Mononuclear cell (primary cell): Measurements from ENCODE around the gene MAD1L1. TPM values are rescaled to one million over a fixed set of nuclear protein-coding genes. Genes with fewer than 3 reads are reported as not detected.

ENCODE experiments used
- H3K27me3 ChIP-seq: 2 replicates; pipeline ENCODE4 v1.6.0; 2011; ENCODE audit warnings: low read length, control low read depth; ENCODE audit not compliant: insufficient read depth
- H3K4me1 ChIP-seq: 2 replicates; pipeline ENCODE4 v1.5.1; 2011; ENCODE audit warnings: mild to moderate bottlenecking, low read length, control low read depth; ENCODE audit not compliant: insufficient read depth
- H3K4me3 ChIP-seq: 2 replicates; pipeline ENCODE4 v1.5.1; 2011; ENCODE audit warnings: mild to moderate bottlenecking, low read length, moderate library complexity
- H3K9me3 ChIP-seq: 2 replicates; pipeline ENCODE4 v1.5.1; 2011; ENCODE audit warnings: low read depth, mild to moderate bottlenecking, control low read depth, low read length
- total RNA-seq: library from RNA; depleted of rRNA; stranded (reverse); fragments of >200 nt; gene quantifications from one replicate; pipeline ENCODE4 v1.2.3, GENCODE V29; 2012

The MAD1L1 gene
- total RNA-seq, 1 donor = 74.2 TPM

DNA sequence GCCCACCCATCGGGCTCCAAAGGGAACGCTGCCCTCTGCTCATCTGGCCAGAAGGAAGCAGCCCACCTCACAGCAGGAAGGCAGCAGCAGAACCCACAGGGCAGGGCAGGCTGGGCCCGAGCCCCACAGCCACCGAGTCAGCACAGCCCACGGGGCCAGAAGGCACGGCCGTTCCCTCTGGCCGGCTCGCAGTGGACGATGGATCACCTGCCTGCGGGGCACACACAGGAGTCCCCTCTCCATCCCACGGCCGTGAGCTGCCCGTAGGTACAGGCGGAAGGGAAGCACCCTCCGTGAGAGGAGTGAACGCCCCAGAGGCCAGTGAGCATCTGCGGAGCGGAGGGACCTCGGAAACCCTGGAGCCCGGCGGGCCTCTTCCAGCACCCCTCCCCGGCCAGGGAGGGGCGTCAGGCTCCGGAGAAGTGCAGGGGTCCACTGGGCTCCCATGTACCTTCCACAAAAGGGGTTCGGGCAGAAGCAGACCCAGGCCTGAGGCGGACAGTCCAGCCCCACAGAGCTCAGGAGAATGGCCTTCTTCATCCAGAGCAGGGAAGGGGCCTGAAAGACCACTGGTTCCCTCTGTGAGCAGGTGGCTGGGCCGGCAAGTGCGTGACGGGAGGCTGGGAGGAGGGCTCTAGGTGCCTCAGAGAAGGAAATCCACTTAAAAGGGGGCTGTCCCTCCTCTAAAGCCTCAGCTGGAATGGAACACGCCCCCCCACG is 20.9 kb upstream of the MAD1L1 start:
- Histone ChIP-seq H3K4me3 (no peak overlapping the region), H3K9me3 (no peaks in the 10 kb centered on the region), H3K4me1 (peaks cover 13% of the 10 kb centered on the region), H3K27me3 (no peaks in the 10 kb centered on the region)

DNA sequence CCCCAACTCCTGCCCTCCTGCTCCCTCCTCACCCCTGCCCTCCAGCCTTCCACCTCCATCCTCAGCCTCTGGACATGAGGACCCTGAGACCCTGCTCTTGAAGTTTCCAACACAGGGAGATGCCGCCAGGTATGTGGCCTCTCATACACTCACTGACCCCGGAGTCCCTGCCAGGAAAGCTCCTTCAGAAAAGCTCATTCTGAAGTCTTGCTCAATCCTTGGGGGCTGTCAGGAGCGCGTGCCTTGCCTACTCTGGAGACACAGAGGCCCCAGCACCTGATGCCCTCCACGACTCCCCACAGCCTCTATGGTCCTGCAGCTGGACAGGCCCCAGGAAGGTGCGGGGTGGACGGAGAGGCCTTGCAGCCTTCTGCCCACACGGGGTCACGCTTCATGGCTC is 20.3 kb upstream of the MAD1L1 start:
- Histone ChIP-seq H3K4me1 (peaks cover 16% of the 10 kb centered on the region), H3K4me3 (no peak overlapping the region), H3K9me3 (no peaks in the 10 kb centered on the region), H3K27me3 (no peaks in the 10 kb centered on the region)

DNA sequence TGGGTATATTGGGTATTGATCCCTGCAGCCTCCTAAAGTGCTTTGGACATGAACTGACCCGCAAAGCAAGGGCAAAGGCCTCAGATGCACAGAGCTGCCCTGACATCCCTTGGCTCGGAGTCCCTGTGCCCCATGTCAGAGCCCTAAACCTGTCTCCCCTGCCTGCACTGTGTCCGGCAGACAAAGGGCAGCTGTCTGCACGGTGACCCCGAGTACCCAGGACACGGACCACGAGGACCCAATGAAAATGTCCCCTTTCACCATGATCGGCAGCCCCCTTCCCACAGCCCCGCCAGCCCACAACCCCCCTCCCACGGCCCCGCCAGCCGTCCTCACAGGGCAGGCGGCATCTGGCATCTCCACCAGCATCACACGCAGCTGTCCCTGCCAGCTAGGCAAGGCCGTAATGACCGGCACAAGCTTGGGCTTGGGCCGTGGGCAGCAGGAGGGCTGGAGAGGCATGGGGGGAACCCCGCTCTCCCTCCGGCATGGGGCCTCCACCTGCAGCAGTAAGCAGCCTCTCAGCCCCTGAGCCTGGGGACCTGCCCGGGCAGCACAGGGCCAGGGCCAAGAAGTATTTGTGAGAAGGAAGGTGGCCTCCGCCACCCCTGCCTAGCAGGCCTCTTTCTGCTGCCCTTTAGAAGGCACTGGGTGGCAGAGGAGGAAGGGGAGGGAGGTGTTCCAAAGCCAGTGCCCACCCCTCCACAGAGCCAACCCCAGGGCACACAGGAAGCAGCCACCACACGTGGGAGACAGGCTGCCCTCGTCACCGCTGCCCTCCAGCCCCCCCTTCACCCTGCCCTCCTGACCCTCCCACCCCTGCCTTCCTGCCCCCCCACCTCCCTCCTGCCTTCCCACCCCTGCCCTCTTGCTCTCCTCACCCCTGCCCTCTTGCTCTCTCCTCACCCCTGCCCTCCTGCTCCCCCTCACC is 19.4 kb upstream of the MAD1L1 start:
- H3K4me3 ChIP-seq = no peak overlapping the region
- no peaks in the 10 kb centered on the region for H3K9me3 ChIP-seq
- peaks cover 16% of the 10 kb centered on the region for H3K4me1 ChIP-seq
- H3K27me3 ChIP-seq = no peaks in the 10 kb centered on the region

DNA sequence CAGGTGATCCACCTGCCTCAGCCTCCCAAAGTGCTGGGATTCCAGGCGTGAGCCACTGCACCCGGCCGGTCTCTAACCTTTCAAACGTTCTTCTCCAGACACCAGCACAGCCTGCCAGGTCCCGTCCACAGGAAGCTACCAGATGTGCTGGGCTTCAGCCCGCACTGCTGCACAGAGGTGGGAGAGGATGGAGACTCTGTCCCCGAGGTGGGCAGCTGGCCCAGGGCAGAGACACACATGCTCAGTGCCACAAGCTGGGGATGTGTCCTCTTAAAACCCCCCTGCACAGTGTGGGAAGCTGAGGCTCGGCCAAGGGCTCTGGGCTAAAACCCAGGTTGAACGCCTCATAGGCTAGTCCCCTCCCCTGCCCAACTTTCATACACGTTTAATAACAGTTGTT is 18.6 kb upstream of the MAD1L1 start:
- peaks cover 23% of the 10 kb centered on the region for H3K4me1 ChIP-seq
- no peak overlapping the region for H3K4me3 ChIP-seq
- H3K9me3 ChIP-seq = no peaks in the 10 kb centered on the region
- H3K27me3 ChIP-seq = no peaks in the 10 kb centered on the region

DNA sequence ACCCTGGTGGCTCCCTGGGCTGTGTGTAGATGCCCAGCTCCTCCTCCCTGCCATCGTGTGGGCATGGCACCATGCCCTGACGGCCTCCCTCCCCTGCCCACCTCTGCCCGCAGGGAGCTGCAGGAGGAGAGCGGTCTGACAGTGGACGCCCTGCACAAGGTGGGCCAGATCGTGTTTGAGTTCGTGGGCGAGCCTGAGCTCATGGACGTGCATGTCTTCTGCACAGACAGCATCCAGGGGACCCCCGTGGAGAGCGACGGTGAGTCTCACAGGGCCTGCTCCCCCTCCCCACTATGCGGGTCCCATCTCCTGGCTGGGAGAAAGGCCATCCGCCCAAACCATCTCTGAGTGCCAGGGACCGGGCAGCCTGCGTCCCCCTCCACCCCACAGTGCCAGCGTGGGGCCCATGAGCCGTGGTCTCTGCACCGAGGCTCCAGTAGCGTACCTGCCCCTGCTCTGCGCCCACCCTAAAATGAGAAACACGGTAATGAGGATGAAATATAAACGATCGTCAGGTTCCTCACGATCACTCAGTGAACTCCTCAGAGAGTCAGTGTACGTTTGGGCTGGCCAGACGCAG is 17.1 kb upstream of the MAD1L1 start:
- peaks cover 34% of the 10 kb centered on the region for H3K4me1 ChIP-seq
- no peaks in the 10 kb centered on the region for H3K27me3 ChIP-seq
- H3K4me3 ChIP-seq = no peak overlapping the region
- H3K9me3 ChIP-seq = no peaks in the 10 kb centered on the region

DNA sequence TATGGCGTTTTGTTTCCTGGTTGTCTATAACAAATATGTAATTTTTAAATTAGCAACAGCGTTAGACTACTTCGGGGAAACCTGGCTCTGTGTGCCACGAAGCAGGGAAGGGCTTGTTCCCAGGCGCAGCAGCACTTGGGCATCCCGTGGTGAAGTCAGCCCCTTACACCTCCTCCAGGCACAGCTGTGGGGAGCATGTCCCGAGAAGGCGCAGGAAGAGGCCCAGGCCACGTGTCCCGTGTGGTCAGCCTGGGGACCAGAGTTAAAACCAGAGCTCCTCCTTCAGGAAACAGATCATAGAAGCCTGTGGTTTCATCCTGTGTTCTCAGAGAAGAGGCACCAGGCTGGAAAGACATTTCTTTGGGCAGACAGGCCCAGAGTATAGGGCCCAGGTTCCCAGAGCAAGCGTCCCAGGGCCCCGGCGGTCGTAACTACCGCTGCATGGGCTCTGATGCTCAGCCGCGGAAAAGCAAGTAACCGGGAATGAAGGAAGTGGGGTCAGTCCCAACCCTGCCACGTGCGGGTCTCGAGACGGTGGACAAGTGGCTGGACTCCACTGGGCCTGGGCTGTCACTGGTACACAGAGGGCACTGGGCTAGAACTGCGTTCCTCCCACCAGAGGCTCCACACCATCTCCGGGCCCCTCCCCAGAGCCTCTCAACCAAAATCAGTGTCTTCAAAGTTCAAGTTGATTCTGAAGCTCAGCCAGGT is 16.4 kb upstream of the MAD1L1 start:
- no peaks in the 10 kb centered on the region for H3K9me3 ChIP-seq
- peaks cover 41% of the 10 kb centered on the region for H3K4me1 ChIP-seq
- H3K4me3 ChIP-seq = no peak overlapping the region
- no peaks in the 10 kb centered on the region for H3K27me3 ChIP-seq

DNA sequence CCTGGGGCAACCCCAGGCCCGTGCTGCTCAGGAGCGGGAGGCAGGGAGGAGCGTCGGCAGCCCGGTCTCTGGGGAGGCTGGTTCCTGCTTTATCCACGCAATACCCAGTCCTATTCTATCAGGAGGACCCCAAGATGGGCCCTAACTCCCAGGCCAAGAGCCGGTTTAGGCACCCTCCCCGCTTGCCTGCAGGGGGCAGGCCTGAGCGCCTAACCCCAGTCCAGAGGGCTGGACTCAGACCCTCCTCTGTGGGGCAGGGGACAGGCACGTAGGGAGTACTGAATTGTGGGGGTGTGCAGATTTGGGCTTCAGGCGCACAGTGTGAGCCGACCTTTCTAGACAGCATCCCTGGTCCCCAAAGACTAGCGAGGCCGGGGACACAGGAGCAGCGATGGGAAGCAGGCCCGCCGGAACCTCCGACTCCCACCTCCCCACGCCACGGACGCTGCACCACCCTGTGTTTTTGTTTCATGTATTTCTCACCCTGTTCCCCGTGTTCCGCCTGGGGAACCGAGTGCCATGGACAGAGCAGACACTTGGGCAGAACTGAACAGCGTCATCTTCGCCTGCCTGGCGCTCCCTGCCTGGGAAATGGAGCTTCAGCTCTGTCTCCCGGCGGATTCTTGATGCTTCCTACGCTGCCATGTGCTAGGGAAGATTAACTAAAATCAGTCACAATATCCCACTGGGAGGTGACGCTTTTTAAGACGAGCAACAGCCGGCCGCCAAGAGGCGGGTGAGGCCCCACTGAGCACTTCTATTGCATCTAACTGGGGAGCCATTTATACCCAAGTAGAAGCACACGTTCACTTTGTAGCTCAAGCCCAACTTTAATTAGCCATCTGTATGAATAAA is 14.6 kb upstream of the MAD1L1 start:
- no peaks in the 10 kb centered on the region for H3K27me3 ChIP-seq
- no peaks in the 10 kb centered on the region for H3K9me3 ChIP-seq
- H3K4me3 ChIP-seq = no peak overlapping the region
- peaks cover 58% of the 10 kb centered on the region for H3K4me1 ChIP-seq

DNA sequence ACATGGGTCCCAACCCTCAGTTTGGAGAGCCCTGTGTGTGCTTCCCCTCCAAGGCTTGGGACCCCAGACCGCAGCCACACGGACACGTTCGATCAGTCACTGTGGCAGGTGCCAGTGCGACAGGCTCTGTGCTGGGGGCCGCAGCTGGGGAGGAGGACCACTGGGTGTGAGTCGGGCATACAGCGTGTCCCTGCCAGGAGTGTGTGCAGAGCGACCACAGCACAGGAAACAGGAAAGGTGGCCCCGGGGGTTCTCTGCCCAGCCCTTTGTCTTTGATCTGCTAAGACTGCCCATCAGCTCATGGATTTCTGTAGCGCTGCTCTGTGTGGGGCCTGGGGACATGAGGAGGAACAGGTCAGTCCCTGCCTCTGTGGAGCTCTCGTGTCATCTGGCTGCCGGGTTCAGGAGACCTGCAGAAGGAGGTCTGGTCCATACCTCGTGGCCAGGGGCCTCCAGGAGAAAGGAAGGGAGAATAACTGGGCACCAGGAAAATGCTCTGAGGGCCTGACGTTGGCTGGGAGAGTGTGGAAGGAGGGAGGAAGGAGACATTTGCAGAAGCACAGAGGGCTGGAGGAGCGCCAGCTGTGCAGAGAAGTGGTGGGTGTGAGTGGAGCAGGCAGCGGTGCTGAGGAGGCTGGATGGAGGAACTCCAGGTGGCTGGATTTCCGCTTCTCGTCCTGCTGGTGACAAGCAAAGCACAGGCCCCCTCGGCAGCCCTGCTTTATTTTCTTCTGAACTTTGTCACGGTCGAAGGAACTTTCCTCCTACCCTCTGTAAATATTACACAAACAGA is 13.3 kb upstream of the MAD1L1 start:
- peaks cover 66% of the 10 kb centered on the region for H3K4me1 ChIP-seq
- H3K4me3 ChIP-seq = no peak overlapping the region
- H3K9me3 ChIP-seq = no peaks in the 10 kb centered on the region
- no peaks in the 10 kb centered on the region for H3K27me3 ChIP-seq

DNA sequence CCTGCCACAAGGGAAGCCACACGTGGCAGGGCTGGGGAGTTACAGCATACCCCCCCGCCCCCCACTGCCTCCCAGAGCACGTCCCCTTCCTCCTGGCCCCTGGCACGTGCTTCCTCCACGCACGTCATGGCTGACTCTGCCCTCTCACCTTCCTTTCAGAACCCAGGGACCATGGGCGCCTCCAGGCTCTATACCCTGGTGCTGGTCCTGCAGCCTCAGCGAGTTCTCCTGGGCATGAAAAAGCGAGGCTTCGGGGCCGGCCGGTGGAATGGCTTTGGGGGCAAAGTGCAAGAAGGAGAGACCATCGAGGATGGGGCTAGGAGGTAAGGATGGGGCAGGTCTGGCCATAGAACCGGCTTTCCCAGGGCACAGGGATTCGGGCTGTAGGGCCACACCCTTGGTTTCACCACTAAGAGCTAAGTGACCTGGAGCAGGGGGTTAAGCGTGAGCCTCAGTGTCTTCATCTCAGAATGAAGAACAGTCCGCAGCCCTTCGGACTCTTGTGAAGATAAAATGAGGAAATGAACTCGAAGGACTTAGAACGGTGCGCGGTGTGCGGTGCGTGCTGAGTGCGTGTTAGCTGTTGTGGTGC is 11.8 kb upstream of the MAD1L1 start:
- H3K4me3 ChIP-seq = no peak overlapping the region
- H3K4me1 ChIP-seq = peaks cover 70% of the 10 kb centered on the region
- H3K9me3 ChIP-seq = no peaks in the 10 kb centered on the region
- H3K27me3 ChIP-seq = no peaks in the 10 kb centered on the region

DNA sequence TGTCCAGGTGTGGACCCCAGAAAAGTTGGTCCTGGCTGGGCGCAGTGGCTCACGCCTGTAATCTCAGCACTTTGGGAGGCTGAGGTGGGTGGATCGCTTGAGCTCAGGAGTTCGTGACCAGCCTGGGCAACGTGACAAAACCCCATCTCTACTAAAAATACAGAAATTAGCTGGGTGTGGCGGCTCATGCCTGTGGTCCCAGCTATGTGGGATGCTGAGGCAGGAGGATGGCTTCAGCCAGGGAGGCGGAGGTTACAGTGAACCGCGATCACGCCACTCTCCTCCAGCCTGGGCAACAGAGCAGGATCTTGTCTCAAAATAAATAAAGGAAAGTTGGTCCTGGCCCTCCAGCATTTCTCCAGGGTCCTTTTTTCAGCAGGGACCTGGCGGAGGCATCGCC is 10.7 kb upstream of the MAD1L1 start:
- no peaks in the 10 kb centered on the region for H3K27me3 ChIP-seq
- H3K4me1 ChIP-seq = peaks cover 62% of the 10 kb centered on the region
- no peak overlapping the region for H3K4me3 ChIP-seq
- no peaks in the 10 kb centered on the region for H3K9me3 ChIP-seq

DNA sequence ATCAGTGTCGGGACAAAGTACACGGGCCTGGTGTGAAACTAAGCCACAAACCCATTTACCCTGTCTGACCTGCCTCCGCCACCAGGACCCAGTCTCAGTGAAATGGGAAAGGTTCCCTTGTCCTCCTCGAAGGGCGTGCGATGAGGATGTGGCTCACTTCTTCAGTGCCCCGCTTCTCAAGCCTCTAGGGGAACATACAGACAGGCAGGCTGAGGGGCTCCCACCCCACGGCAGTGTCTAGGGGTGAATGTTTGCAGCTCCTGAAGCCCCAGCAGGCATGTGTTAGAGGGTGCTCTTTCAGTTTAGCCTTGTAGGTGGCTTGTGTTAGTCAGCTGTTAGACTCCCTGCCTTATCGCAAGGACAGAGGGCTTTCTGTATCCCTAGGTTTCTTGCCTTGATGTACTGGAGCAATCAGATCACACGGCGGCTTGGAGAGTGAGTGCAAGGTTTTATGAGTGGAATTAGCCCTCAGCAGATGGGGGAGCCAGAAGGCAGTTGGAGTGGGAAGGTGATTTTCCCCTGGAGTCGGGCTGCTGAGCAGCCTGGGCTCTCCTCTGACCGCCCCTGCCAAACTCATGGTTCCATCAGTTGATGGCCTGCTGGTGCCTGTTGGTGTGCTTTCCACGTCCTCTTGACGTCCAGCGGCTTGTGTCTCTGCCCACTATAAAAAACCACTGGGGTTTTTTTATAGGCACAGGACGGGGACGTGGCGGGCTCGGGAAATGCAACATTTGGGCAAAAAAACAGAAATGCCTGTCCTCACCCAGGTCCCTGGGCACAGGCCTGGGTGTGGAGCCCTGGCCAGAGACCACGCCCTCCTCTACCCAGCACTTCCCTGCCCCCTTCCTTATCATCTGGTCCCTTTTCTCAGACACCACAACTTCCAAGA is 10.0 kb upstream of the MAD1L1 start:
- no peaks in the 10 kb centered on the region for H3K9me3 ChIP-seq
- peak overlapping the region; percentile 82 for H3K4me3 ChIP-seq
- no peaks in the 10 kb centered on the region for H3K27me3 ChIP-seq
- peaks cover 68% of the 10 kb centered on the region for H3K4me1 ChIP-seq

DNA sequence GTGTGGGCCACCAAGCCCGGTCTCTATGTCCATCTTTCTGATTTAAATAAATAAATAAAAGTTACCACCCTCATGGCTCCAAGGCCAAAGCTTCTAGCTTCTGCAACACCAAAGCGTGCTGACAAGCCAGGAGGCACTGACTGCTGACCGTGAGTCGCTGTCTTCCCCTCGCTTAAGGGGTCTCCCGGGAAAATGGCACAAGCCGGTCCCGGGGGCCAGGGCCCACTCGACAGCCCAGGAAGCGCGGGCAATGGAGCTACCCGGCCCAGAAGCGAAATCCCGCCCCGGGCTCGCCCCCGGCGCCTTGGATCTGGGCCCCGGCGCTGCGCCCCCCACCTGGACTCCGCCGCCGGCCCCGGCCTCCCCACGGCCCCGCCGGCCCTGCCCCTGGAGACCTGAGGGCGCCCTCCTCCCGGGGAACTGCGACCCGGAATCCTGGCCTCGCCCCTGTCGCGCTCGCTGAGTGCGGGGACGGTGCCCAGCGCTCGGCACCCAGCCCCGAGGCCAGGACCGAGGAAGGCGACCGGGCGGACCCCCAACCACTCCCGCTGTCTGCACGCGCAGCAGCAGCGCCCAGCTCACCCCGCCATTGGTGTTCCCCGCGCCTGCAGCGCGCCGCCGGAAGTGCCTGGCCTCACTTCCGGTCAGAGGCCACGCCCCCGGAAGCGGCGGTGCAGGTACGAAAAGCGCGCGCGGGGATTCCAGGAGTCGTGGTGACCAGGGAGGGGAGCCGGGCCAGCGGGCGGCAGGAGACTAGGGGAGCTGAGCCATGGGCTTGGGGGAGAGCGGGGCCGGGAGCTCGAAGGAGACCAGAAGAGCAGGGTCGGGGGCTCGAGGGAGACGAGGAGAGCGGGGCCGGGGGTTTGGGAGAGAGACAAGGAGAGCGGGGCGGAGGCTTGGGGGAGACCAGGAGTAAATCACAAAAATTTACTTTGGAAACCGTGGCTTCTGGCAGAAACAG is 9.1 kb upstream of the MAD1L1 start, which contains the start of the genes MRM2 and NUDT1:
MRM2 (minus strand) TSS at position 626 of the 961 bp plus-strand sequence; CDS start at position 590, 36 bp downstream.
NUDT1 (plus strand) TSS at position 647 of the 961 bp plus-strand sequence. CDS start 2,349 bp downstream, outside the sequence.
- no peaks in the 10 kb centered on the region for H3K27me3 ChIP-seq
- peak within 1 kb of the TSS; percentile 82 for H3K4me3 ChIP-seq
- no peaks in the 10 kb centered on the region for H3K9me3 ChIP-seq
- peaks cover 75% of the 10 kb centered on the region for H3K4me1 ChIP-seq
